ENCODE results near the gene RBM33.

The RBM33 gene

GRCh38 chr7:155705623-155706360 is 61.3 kb downstream of the RBM33 start:
- no peak for DNase-seq
- no peak for TF ChIP-seq GATA1 (IDR thresholded peaks at IDR 0.05; ENCODE audit: low read depth, low read length)
- TF ChIP-seq POLR2A (IDR thresholded peaks at IDR 0.05; ENCODE audit: low read length) = no peak

DNA sequence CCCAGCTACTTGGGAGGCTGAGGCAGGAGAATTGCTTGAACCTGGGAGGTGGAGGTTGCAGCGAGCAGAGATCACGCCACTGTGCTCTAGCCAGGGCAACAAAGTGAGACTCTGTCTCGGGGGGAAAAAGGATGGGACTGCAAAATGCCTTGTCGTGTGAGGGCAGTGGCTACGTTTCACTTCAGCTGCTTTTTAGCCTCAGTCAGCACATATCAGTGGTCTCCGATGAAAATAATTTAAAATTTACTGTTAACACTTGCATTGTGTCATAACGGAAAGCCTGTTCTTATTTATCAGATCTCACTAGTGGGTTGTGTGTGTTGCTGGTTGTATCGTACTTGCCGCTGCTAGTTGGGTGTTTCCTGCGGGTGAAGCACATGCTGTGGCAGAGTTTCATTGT is 61.9 kb downstream of the RBM33 start:
- no peak for DNase-seq
- no peak for TF ChIP-seq POLR2A (IDR thresholded peaks at IDR 0.05; ENCODE audit: low read length)
- TF ChIP-seq GATA1 (IDR thresholded peaks at IDR 0.05; ENCODE audit: low read depth, low read length) = no peak

DNA sequence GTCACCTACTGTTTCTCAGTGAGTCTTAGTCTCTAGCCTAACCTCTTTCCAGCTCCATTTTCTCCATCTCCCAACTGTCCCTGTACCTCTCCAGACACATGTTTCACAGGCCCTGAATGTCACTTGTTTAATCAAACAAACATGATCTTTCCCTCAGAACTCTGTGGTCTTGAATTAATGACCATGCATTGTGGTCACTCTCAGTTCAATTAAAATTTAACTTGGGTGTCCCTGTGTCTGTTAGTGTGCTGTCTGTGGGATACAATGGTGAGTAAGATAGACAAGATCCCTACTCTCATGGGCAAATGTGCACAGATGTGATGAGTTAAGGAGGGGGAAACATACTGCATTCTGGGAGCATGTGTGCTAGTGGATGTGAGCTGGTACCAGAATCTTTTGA is 65.0 kb downstream of the RBM33 start:
- TF ChIP-seq GATA1 (IDR thresholded peaks at IDR 0.05; ENCODE audit: low read depth, low read length) (no peak), POLR2A (IDR thresholded peaks at IDR 0.05; ENCODE audit: low read length) (no peak)
- DNase-seq = no peak

GRCh38 chr7:155710031-155710430 is 65.6 kb downstream of the RBM33 start:
- TF ChIP-seq GATA1 (IDR thresholded peaks at IDR 0.05; ENCODE audit: low read depth, low read length) (no peak), POLR2A (IDR thresholded peaks at IDR 0.05; ENCODE audit: low read length) (no peak)
- DNase-seq = no peak

DNA sequence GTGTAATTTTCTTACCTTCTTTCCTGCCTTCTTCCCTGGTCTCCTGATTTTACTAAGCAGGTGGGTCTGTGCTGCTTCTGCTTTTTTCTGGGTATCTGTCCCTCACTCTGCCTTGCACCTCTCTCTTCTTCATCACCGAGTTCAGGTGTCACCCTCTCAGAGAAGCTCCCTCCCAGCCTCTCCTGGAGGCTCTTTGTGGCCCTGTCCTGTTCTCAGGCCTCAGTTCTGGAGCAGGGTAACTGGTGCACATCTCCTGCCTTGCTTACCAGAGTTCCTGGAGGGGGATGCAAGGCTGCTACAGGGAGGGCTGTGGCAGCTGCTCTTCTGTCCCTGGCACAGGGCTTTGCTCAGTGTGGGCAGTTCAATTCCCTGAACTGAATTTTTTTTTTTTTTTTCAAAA is 66.1 kb downstream of the RBM33 start:
- TF ChIP-seq POLR2A (IDR thresholded peaks at IDR 0.05; ENCODE audit: low read length) = no peak
- no peak for TF ChIP-seq GATA1 (IDR thresholded peaks at IDR 0.05; ENCODE audit: low read depth, low read length)
- no peak for DNase-seq

- TF ChIP-seq GATA1 (IDR thresholded peaks at IDR 0.05; ENCODE audit: low read depth, low read length) (no peak), POLR2A (IDR thresholded peaks at IDR 0.05; ENCODE audit: low read length) (no peak)
- DNase-seq = no peak
These were observed 66.6 kb downstream of the RBM33 start for GRCh38 chr7:155711081-155711480.

DNA sequence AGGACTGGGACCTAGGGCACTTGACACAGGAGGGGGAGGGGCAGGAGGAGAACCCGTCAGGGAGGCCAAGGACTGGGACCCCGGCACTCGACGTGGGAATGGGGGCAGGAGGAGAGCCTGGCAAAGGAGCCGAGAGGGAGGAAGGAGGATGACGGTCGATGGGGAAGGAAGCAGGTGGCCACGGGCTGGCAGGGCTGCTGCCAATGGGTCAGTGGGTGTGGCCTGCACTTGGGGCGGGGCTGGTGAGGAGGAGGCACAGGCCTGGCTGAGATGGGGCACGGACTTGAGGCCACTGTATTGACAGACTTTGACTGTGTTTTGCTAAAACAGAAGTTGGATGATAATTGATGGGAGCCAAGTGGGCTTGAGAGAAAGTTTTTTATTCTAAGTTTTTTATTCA is 68.9 kb downstream of the RBM33 start:
- DNase-seq = peak in 1 of 2 experiments; percentile 11
- no peak for TF ChIP-seq GATA1 (IDR thresholded peaks at IDR 0.05; ENCODE audit: low read depth, low read length)
- TF ChIP-seq POLR2A (IDR thresholded peaks at IDR 0.05; ENCODE audit: low read length) = no peak

DNA sequence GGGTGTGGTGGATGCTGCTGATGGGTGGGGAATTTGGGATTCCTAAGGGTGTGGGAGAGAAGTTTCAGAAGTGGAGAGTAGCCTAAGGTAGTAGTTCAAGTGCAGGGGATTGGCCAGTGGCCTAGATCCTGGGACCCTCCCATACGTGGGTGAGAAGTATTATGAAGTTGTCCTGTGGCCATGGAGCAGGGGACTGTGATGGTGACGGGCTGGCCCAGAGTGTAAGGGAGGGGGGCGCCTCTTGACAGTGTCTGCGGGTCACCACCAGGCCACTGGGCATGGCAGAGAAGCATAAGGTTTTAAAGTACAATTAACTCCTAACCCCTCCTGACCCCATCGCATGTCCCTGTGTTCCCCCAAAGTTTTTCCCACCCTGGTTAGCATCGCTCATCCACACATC is 70.2 kb downstream of the RBM33 start:
- DNase-seq = no peak
- TF ChIP-seq GATA1 (IDR thresholded peaks at IDR 0.05; ENCODE audit: low read depth, low read length) (no peak), POLR2A (IDR thresholded peaks at IDR 0.05; ENCODE audit: low read length) (no peak)

- no peak for TF ChIP-seq GATA1 (IDR thresholded peaks at IDR 0.05; ENCODE audit: low read depth, low read length)
- no peak for TF ChIP-seq POLR2A (IDR thresholded peaks at IDR 0.05; ENCODE audit: low read length)
- DNase-seq = no peak
These were observed 70.8 kb downstream of the RBM33 start for GRCh38 chr7:155715111-155715805.

DNA sequence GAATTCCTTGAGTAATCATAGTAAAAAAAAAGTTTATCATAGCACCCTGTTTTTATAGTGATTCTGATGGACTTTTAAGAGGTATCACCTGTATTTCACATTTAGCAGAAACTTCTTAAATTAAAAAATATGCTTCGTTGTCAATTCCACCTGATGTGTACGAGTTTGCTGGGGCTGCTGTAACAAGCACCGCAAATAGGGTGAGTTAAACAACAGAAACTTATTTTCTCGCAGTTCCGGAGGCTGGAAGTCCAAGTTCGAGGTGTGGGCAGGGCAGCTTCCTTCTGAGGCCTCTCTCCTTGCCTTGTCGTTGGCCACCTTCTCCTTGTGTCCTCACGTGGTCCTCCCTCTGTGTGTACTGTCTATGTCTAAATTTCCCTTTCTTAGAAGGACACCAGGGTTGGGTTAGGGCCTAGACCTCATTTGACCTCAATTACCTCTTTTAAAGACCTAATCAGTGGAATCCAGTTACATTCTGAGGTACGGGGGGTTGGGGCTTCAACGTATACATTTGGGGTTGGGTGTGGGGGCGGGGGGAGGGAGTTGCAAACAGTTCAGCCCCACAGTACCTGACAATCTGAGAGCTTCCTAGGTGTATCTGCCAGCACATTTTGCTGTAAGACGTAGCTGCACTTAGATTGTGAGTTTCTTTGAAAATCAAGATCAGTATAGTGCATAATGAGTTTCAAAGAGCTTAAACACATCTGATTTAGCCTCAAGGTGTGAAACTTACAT is 72.7 kb downstream of the RBM33 start:
- TF ChIP-seq POLR2A (IDR thresholded peaks at IDR 0.05; ENCODE audit: low read length) = no peak
- TF ChIP-seq GATA1 (IDR thresholded peaks at IDR 0.05; ENCODE audit: low read depth, low read length) = no peak
- no peak for DNase-seq

DNA sequence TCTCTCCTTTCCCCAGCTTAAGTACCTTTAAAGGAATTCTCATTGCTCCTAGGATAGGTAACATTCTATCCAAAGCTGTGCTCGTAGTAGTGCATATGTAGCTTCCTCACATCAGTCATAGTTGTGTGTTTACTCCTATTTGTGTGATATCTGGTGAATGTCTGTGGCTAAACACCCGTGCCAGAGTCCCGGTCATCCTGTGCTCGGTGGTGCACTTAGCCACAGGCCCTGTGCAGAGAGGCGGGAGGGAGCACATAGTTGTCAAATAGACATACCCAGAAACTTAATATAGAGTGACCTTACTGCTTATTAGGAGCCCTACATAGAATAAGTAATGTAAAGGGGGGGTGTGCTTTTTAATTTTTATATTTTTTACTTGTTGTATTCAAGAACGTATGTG is 76.6 kb downstream of the RBM33 start:
- DNase-seq = no peak
- TF ChIP-seq POLR2A (IDR thresholded peaks at IDR 0.05; ENCODE audit: low read length) (no peak), GATA1 (IDR thresholded peaks at IDR 0.05; ENCODE audit: low read depth, low read length) (no peak)

DNA sequence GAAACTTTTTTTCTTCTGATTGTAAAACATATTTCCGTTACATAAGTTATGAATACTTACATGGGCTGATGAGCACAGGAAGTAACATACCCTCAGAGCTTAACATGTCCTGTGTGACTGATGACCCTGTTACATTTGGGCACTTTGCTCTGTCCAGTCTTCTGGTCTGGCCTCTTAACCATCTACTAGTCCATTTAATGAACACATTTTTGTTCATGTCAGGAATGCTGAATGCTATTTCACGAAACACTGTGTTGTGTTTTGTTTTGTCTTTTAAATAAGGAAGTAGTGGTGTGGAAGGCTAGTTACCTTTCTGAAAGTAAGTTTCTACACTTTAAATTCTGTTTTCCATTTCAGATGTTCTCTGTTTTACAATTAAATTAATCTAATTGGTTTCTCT is 77.7 kb downstream of the RBM33 start:
- no peak for TF ChIP-seq POLR2A (IDR thresholded peaks at IDR 0.05; ENCODE audit: low read length)
- no peak for TF ChIP-seq GATA1 (IDR thresholded peaks at IDR 0.05; ENCODE audit: low read depth, low read length)
- DNase-seq = no peak

GRCh38 chr7:155722936-155723335 is 78.5 kb downstream of the RBM33 start:
- no peak for DNase-seq
- TF ChIP-seq GATA1 (IDR thresholded peaks at IDR 0.05; ENCODE audit: low read depth, low read length) (no peak), POLR2A (IDR thresholded peaks at IDR 0.05; ENCODE audit: low read length) (no peak)

DNA sequence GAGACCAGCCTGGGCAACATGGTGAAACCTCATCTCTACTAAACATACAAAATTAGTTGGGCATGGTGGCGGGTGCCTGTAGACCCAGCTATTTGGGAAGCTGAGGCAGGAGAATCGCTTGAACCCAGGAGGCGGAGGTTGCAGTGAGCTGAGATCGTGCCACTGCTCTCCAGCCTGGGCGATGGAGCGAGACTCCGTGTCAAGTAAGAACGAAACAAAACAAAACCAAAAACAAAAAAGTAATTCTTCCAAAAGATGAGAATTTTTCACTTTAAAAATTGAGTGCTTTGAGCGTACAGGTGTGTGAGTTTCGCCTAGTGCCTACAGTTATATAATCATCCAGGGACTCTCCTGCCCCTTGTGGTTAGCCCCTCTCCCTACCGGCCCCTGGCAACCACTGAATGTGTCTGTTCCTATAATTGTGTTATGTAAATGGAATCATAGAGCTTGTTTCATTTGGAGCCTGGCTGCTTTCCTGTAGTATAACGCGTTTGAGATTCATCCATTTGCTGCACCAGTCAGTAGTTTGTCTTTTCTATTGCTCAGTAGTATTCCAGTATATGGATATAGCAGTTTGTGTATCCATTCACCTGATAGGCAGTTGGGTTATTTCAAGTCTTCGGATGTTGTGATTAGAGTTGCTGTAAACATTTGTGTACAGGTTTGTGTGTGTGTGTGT is 80.0 kb downstream of the RBM33 start:
- TF ChIP-seq GATA1 (IDR thresholded peaks at IDR 0.05; ENCODE audit: low read depth, low read length) (no peak), POLR2A (IDR thresholded peaks at IDR 0.05; ENCODE audit: low read length) (no peak)

More for the DNA sequence above, 80.0 kb downstream of the RBM33 start:
- peak; percentile 13 to 16 for DNase-seq
